Measurements from ENCODE around the gene RASL11B. TPM values are rescaled to one million over a fixed set of nuclear protein-coding genes. Genes with fewer than 3 reads are reported as not detected.

The RASL11B gene
- polyA plus RNA-seq, 6 donors from 2014 or later: 0.19 to 1.6 TPM; not detected in 4

DNA sequence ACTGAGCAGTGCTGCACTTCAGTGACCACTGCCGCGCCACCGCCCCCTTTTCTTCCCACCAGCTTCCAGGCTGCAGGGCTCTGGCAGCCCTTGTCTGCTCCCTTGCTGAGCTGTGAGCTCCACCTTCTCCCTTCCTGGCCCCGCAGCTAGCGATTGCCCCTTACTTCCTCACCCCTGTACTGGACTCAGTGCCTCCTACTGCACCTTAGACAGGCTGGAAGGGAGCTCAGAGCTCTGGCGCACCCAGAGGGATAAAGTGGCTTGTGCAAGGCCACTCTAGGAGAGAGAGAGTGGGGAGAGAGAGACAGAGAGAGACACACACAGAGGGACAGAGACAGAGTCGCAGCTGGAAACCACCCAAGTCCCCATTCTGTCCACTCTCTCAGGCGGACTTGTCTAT lies 6.0 kb downstream of the RASL11B start:
- ATAC-seq (ENCODE audit: low read depth in 2 of 2): no peak
- Mint-ChIP-seq H3K4me3 (no peak overlapping the region), H3K27ac (peak overlapping the region in 1 of 6 donors; percentile 1), H3K4me1 (peaks cover 0 to 3% (median 0%) of the 10 kb centered on the region in 3 donors), H3K27me3 (peaks cover 0 to 7% (median 7%) of the 10 kb centered on the region in 3 donors), H3K36me3 (peaks cover 7 to 23% of the 10 kb centered on the region in 2 donors), H3K9me3 (no peaks in the 10 kb centered on the region)
- DNase-seq: no peak

DNA sequence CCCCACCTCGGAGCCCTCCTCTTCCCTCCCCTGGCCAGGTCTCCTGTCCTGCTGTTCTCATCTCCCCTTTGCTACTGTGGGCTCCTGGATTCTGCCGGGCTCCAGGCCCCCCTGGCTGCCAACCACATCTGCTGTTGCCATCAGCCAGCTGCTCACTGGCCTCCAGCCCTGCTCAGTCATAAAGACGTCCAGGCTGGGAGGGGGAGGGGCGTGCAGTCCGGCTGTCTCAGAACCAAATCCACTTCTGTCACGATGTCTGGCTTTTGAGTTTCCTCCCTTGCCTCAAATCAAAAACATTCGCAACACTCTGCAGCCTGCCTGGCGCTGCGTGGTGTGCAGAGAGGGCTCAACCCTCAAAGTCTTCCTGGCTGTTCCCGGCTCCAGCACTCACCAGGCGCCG lies 7.1 kb downstream of the RASL11B start:
- Mint-ChIP-seq H3K36me3 (peaks cover 17 to 30% of the 10 kb centered on the region in 2 donors), H3K9me3 (no peaks in the 10 kb centered on the region), H3K4me1 (peaks cover 0 to 2% (median 0%) of the 10 kb centered on the region in 3 donors), H3K27me3 (no peaks in the 10 kb centered on the region), H3K27ac (no peak overlapping the region), H3K4me3 (no peak overlapping the region)
- no peak for ATAC-seq (ENCODE audit: low read depth in 2 of 2)
- no peak for DNase-seq

DNA sequence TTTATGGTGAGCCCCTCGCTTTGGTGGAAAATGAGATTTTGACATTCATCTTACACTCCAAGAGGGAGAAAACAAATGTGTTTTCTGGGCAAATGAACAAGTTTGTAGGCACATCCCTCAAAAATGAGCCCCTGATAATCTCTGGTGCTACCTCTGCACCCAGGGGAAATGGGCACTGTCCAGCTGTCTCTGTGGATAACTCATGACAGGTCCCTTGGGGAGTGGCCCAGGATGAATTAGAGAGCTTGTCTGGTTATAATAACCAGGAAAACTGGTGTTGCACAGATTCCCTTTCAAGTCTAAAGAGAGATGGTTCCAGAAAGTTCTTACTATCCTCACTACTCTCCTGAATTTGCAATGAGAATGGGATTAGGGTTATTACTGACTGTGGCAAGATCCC lies 7.5 kb downstream of the RASL11B start:
- no peak overlapping the region for H3K4me3 Mint-ChIP-seq
- no peak for DNase-seq
- H3K4me1 Mint-ChIP-seq: peaks cover 0 to 2% (median 0%) of the 10 kb centered on the region in 3 donors
- no peaks in the 10 kb centered on the region for H3K9me3 Mint-ChIP-seq
- no peak for ATAC-seq (ENCODE audit: low read depth in 2 of 2)
- H3K36me3 Mint-ChIP-seq: peaks cover 17 to 30% of the 10 kb centered on the region in 2 donors
- no peak overlapping the region for H3K27ac Mint-ChIP-seq
- no peaks in the 10 kb centered on the region for H3K27me3 Mint-ChIP-seq

DNA sequence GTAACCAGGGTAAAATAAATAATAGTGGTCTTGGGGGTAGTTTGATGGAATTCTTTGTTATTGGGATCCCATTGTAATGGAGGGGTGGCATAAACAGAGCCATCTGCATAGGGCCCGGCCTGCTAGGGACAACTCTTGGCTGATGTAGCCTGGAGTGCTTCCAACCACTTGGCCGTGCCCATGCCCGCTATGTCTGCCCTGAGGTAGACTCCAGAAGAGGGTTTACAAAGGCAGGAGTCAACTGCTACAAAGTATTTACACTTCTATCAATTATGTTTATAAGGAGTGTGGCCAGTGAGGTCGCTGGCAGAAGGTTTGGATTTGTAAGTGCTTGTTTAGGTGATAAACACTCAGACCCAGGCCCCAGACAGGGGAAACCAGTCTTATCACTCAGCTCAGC lies 8.1 kb downstream of the RASL11B start:
- Mint-ChIP-seq H3K4me3 (no peak overlapping the region), H3K4me1 (peaks cover 0 to 2% (median 0%) of the 10 kb centered on the region in 3 donors), H3K36me3 (peaks cover 17 to 30% of the 10 kb centered on the region in 2 donors), H3K27ac (no peak overlapping the region), H3K27me3 (no peaks in the 10 kb centered on the region), H3K9me3 (no peaks in the 10 kb centered on the region)
- ATAC-seq (ENCODE audit: low read depth in 2 of 2): no peak
- no peak for DNase-seq

DNA sequence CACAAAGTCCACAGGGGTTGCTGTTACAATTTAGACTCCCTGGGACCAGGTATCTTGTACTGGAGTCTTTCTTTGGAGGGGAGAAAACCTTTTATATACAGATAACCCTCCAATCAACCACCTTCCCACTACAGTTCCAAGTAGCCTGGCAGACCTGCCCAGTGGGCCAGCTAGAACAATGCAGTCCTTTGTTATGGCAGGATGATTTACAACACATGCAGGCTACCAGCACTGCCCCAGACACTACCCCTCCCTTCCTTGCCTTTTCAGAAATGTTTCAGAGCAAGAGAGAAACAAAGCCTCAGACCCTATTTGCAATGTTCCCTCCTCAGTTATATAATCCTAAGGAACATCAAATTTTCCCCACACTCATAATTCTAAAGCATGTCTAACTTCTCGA lies 11.1 kb downstream of the RASL11B start:
- H3K4me1 Mint-ChIP-seq: peaks cover 0 to 2% (median 0%) of the 10 kb centered on the region in 3 donors
- H3K36me3 Mint-ChIP-seq: peaks cover 22 to 30% of the 10 kb centered on the region in 2 donors
- no peaks in the 10 kb centered on the region for H3K27me3 Mint-ChIP-seq
- ATAC-seq (ENCODE audit: low read depth in 2 of 2) (no peak), DNase-seq (no peak)
- H3K9me3 Mint-ChIP-seq: no peaks in the 10 kb centered on the region
- H3K27ac Mint-ChIP-seq: peak overlapping the region in 1 of 6 donors; percentile 18
- no peak overlapping the region for H3K4me3 Mint-ChIP-seq

DNA sequence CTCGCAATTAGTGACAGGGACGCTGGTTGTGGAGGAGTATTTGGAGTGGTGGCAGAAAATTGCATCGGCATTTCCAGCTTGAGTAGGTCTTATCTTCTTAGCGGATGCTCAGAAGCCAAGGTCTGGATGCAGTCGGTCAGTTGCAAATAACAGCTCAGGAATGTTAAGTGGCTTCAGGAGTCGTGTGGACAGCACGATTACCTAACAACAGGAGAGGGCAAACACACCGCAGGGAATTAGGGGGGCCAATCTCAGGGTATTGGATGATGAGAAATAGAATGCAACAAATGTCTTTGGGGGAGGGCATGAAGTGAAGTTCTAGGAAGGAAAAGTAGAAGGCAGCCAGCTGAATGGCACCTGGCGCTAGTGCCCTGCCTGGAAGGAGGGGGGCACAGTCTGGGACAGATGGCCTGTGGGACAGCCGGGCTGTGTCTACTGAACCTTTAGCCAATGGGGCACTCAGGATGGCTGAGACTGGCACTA lies 11.8 kb downstream of the RASL11B start:
- Mint-ChIP-seq H3K27me3 (no peaks in the 10 kb centered on the region), H3K4me1 (no peaks in the 10 kb centered on the region), H3K4me3 (no peak overlapping the region), H3K27ac (no peak overlapping the region), H3K9me3 (no peaks in the 10 kb centered on the region), H3K36me3 (peaks cover 26 to 30% of the 10 kb centered on the region in 2 donors)
- DNase-seq (no peak), ATAC-seq (ENCODE audit: low read depth in 2 of 2) (no peak)

DNA sequence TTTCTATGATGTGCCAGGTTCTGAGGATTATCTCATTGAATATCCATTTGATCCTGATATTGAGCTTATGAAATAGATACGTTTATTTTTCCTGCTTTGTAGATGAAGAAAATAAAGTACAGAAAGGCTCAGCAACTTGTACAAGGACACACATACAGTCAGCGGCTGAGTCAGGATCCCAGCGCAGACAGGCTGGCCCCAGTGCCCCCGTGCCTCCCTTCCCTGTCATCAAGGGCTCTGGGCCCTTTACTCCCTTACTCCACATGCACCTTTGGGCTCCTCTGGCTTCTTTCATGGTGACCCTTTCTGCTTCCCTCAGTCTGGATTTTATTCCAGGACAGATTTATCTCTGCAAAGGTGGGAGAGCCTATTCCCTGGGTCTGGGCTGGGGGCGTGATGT lies 12.8 kb downstream of the RASL11B start:
- Mint-ChIP-seq H3K4me3 (no peak overlapping the region), H3K27ac (no peak overlapping the region), H3K27me3 (no peaks in the 10 kb centered on the region), H3K36me3 (peaks cover 27 to 30% of the 10 kb centered on the region in 2 donors), H3K4me1 (no peaks in the 10 kb centered on the region), H3K9me3 (no peaks in the 10 kb centered on the region)
- no peak for DNase-seq
- no peak for ATAC-seq (ENCODE audit: low read depth in 2 of 2)

DNA sequence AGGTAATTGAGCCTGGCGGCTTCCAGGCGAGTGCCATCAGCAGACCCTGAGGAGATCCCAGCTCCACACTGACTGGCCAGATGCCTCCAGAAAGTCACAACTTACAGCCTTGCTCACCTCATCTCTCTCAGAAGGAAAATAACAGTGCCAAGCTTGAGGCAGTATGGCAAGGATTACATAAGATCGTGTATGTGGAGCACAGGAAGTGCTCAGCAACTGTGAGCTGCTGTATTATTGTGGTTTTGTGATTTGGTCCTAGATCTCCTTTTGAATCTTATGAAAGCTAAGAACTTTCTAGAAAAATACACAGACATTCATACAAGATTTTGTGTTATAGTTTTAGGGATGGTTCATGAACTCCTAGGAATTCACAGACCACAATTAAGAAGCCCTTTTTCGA lies 14.0 kb downstream of the RASL11B start:
- Mint-ChIP-seq H3K4me3 (no peak overlapping the region), H3K9me3 (no peaks in the 10 kb centered on the region), H3K36me3 (peaks cover 28% of the 10 kb centered on the region in 2 donors), H3K4me1 (no peaks in the 10 kb centered on the region), H3K27ac (no peak overlapping the region), H3K27me3 (no peaks in the 10 kb centered on the region)
- DNase-seq (no peak), ATAC-seq (ENCODE audit: low read depth in 2 of 2) (no peak)

DNA sequence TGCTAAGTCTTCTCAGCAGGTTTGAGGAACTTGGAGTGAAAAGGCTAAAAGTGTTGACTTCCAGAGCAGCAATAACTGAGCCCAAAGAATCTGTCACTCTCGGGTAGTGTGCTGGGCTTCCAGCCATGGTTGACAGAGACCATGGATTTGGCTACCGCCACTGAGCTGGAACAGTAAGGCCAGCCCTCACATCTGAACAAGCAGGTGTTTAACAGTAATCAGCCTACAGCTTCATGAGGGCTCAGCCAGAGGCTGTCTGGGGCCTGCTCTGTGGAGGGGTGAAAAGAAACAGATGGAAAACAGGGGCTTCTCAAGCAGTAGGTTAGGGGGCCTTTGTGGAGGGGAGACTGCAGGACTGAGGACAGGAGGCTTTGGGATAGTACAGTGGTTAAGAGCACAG lies 14.9 kb downstream of the RASL11B start:
- no peaks in the 10 kb centered on the region for H3K9me3 Mint-ChIP-seq
- DNase-seq: no peak
- H3K4me3 Mint-ChIP-seq: no peak overlapping the region
- peaks cover 29 to 37% of the 10 kb centered on the region in 2 donors for H3K36me3 Mint-ChIP-seq
- no peaks in the 10 kb centered on the region for H3K27me3 Mint-ChIP-seq
- no peak overlapping the region for H3K27ac Mint-ChIP-seq
- ATAC-seq (ENCODE audit: low read depth in 2 of 2): no peak
- H3K4me1 Mint-ChIP-seq: no peaks in the 10 kb centered on the region

DNA sequence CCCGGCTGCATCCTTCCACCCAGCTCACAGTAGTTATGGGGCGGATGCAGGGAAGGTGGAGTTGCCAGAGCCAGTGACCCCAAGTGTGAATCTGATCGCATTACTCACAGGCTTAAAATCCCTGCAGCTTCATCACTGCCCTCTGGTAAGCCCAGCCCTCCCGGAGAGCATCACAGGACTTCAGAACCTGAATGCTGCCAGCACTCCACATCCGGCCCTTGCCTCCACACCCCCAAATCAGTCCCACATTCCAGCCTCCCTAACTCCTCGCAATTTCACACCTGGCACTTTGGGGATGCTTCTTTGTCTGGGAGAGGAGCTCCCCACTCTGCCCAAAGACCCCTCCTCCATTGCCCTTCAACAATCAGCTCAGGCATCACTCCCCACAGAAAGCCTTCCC lies 15.6 kb downstream of the RASL11B start:
- Mint-ChIP-seq H3K36me3 (peaks cover 25 to 37% of the 10 kb centered on the region in 2 donors), H3K4me3 (no peak overlapping the region), H3K27me3 (no peaks in the 10 kb centered on the region), H3K27ac (no peak overlapping the region), H3K4me1 (no peaks in the 10 kb centered on the region), H3K9me3 (no peaks in the 10 kb centered on the region)
- no peak for ATAC-seq (ENCODE audit: low read depth in 2 of 2)
- no peak for DNase-seq

DNA sequence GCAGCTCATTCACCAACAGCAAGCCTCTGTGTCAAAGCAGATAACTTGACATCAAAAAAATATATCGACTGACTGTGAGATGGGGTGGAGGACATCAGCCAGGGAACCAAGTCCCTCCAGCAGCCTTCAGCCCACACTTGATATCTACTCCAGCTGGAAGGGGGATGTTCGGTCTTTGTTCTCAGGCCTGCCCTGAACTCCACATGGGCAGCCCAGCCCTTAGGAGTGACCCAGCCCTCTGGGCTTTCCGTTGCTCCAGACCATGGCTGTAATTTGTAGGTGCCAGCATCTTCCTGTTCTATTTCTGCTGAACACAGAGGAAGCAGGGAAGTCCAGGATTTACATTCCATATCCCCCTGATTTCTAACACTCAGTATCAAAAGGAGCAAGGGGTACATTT lies 17.4 kb downstream of the RASL11B start:
- H3K36me3 Mint-ChIP-seq: peaks cover 21 to 26% of the 10 kb centered on the region in 2 donors
- no peaks in the 10 kb centered on the region for H3K9me3 Mint-ChIP-seq
- no peak overlapping the region for H3K4me3 Mint-ChIP-seq
- H3K4me1 Mint-ChIP-seq: no peaks in the 10 kb centered on the region
- ATAC-seq (ENCODE audit: low read depth in 2 of 2) (no peak), DNase-seq (no peak)
- no peaks in the 10 kb centered on the region for H3K27me3 Mint-ChIP-seq
- H3K27ac Mint-ChIP-seq: no peak overlapping the region

DNA sequence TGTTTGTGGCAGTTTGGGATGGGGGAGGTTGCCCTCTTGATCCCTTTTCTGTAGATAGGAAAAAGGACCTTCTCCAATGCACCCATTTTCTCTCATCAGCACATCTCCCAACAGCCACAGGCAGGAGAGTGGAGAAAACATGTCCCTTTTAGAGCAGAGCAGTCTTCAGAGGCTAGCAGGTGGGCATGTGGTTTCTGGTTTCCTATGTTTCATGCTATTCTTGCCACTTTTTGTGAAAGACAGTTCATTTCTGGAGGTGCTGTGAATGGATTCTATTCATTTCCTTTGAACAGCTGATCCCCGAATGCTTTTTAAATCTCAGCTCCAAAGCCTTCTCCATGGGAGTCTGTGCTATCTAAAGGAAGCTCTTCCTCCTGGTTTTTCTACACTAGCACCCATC lies 18.9 kb downstream of the RASL11B start:
- no peaks in the 10 kb centered on the region for H3K4me1 Mint-ChIP-seq
- H3K27me3 Mint-ChIP-seq: no peaks in the 10 kb centered on the region
- H3K4me3 Mint-ChIP-seq: no peak overlapping the region
- H3K36me3 Mint-ChIP-seq: peaks cover 34 to 37% of the 10 kb centered on the region in 2 donors
- ATAC-seq (ENCODE audit: low read depth in 2 of 2): no peak
- no peak for DNase-seq
- peaks cover 0 to 1% (median 0%) of the 10 kb centered on the region in 7 donors for H3K9me3 Mint-ChIP-seq
- H3K27ac Mint-ChIP-seq: no peak overlapping the region

DNA sequence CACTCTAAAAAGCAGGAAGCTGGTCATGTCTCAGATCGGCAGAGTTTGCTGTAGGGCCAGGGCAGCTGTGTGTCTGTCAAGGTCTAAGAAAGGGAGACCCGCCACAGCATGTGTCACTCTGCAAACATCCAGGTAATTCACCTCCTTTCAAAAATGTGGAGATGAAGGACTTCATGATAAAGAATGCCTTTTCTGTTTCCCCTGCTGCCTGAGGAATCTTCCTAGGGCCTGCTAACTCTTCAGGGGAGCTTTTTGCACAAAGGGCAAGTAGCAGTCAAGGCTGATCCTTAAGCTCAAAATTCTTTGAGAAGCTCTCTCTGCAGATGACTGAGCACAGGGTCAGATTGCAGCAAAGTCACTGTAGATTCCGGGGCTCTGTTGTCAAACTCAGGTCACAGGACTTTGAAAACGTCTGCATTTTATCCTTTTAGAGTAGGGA lies 21.1 kb downstream of the RASL11B start:
- Mint-ChIP-seq H3K27ac (no peak overlapping the region), H3K4me3 (no peak overlapping the region), H3K36me3 (peaks cover 46 to 50% of the 10 kb centered on the region in 2 donors), H3K9me3 (peaks cover 0 to 14% (median 5%) of the 10 kb centered on the region in 7 donors), H3K27me3 (no peaks in the 10 kb centered on the region), H3K4me1 (no peaks in the 10 kb centered on the region)
- ATAC-seq (ENCODE audit: low read depth in 2 of 2): no peak
- no peak for DNase-seq

DNA sequence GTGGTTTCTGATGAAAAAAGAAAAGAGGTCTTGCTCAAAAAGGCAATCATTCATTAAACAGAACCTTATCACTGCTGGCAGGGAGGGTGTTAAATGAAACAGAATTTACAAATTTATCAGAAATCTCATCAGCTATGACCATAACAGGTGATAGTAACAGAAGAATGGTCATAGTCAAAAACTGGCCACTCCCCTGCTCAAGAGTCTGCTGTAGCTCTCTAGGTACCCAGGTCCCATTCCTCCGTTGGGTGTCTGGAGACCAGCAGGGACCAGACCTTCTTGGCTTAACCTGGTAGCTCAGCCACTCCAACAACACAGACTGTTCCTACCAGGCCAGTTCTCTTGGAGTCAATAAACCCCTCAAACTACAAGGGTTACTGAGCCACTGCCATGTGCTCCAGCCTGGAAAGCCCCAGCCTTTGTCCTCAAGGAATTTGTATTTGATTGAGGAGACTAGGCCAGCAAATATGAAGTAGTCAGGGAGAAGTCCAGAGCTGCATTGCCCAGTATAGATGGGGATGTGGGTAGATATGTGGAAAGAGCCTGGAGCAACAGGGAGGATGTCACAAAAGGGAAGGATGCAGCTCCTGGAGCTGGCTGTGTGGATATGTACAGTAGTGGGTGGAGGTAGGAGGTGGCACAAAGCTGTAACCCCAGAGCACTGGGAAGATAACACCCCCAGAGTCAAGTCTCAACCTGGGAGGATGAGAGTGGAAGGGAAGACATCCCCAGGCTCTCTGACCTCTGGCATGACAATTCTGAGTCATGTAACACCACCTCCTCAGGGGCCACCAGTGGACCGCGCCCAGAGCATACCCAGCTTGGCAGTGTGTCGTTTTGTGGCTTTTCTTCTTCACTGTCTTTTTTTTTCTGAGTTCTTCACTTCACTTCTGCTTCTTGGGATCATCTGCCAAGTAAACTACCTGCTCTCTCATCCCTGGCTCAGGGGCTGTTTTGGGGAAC lies 21.9 kb downstream of the RASL11B start:
- ATAC-seq (ENCODE audit: low read depth in 2 of 2): no peak
- Mint-ChIP-seq H3K36me3 (peaks cover 49 to 58% of the 10 kb centered on the region in 2 donors), H3K4me1 (no peaks in the 10 kb centered on the region), H3K27ac (no peak overlapping the region), H3K4me3 (no peak overlapping the region), H3K27me3 (no peaks in the 10 kb centered on the region), H3K9me3 (peaks cover 0 to 22% (median 11%) of the 10 kb centered on the region in 7 donors)
- no peak for DNase-seq
